HepG2 (cell line): ENCODE data around the gene IGF2BP3. TPM values are rescaled to one million over a fixed set of nuclear protein-coding genes. Genes with fewer than 3 reads are reported as not detected.

Experiments used
- AGO1 ChIP-seq: fragments of 200-400 bp; formaldehyde crosslinking; IDR thresholded peaks from 2 replicates; pipeline ENCODE4 v1.6.1; 2017; ENCODE audit warnings: mild to moderate bottlenecking, low read depth, low read length, moderate library complexity; ENCODE audit not compliant: poor library complexity, severe bottlenecking
- CREB1 ChIP-seq, 2 experiments: fragments of 450-650 bp in 1 of 2; IDR thresholded peaks; 2 replicates each; pipeline ENCODE4 v1.6.1; 2016 to 2017; ENCODE audit warnings: control low read depth in 1 of 2, mild to moderate bottlenecking in 1 of 2, missing compliant biosample characterization in 1 of 2, missing genetic modification characterization in 1 of 2
- HNRNPLL ChIP-seq: fragments of 200-400 bp; formaldehyde crosslinking; IDR thresholded peaks from 2 replicates; pipeline ENCODE4 v1.6.1; 2017; ENCODE audit warnings: mild to moderate bottlenecking, low read depth, low read length; ENCODE audit not compliant: poor library complexity, severe bottlenecking
- MED8 ChIP-seq: sonication (generic); formaldehyde crosslinking; IDR thresholded peaks from 2 replicates; pipeline ENCODE4 v1.8.1; 2023; ENCODE audit warnings: mild to moderate bottlenecking, missing genetic modification reagents; ENCODE audit not compliant: insufficient replicate concordance
- PLRG1 ChIP-seq: fragments of 450-650 bp; conservative IDR thresholded peaks from 2 replicates; pipeline ENCODE4 v1.6.1; 2016
- REL ChIP-seq: sonication (generic); formaldehyde crosslinking; conservative IDR thresholded peaks from 2 replicates; pipeline ENCODE4 v1.8.0; 2022; ENCODE audit warnings: mild to moderate bottlenecking, missing genetic modification reagents, moderate library complexity
- RORA ChIP-seq: sonication (generic); formaldehyde crosslinking; IDR thresholded peaks from 2 replicates; pipeline ENCODE4 v1.5.0; 2020; ENCODE audit warnings: mild to moderate bottlenecking, missing genetic modification reagents, moderate library complexity
- SALL2 ChIP-seq: sonication (generic); formaldehyde crosslinking; IDR thresholded peaks from 2 replicates; pipeline ENCODE4 v1.8.1; 2023; ENCODE audit warnings: mild to moderate bottlenecking, missing genetic modification reagents, inconsistent platforms
- STAT5B ChIP-seq: sonication (generic); formaldehyde crosslinking; IDR thresholded peaks from 2 replicates; pipeline ENCODE4 v1.4.0; 2020; ENCODE audit warnings: missing genetic modification reagents
- YEATS2 ChIP-seq: sonication (generic); formaldehyde crosslinking; IDR thresholded peaks from 2 replicates; pipeline ENCODE4 v1.4.0; 2020; ENCODE audit warnings: missing genetic modification reagents, borderline replicate concordance
- ZEB1 ChIP-seq: IDR thresholded peaks from 2 replicates; pipeline ENCODE4 v1.6.1; 2012; ENCODE audit warnings: mild to moderate bottlenecking, low read depth, inconsistent platforms; ENCODE audit not compliant: insufficient replicate concordance
- ZKSCAN1 ChIP-seq: fragments of 150-350 bp; IDR thresholded peaks from 2 replicates; pipeline ENCODE4 v1.6.1; 2014; ENCODE audit warnings: low read length
- ZNF230 ChIP-seq: sonication (generic); formaldehyde crosslinking; IDR thresholded peaks from 2 replicates; pipeline ENCODE4 v1.4.0; 2020; ENCODE audit warnings: mild to moderate bottlenecking, missing genetic modification reagents
- ZNF484 ChIP-seq: sonication (generic); formaldehyde crosslinking; IDR thresholded peaks from 2 replicates; pipeline ENCODE4 v1.5.1; 2020; ENCODE audit warnings: mild to moderate bottlenecking, low read depth, missing genetic modification reagents, borderline replicate concordance
- ZNF558 ChIP-seq: sonication (generic); formaldehyde crosslinking; IDR thresholded peaks from 2 replicates; pipeline ENCODE4 v1.9.0; 2022; ENCODE audit warnings: mild to moderate bottlenecking, missing genetic modification reagents, borderline replicate concordance
- ZNF567 ChIP-seq: sonication (generic); formaldehyde crosslinking; IDR thresholded peaks from 2 replicates; pipeline ENCODE4 v1.8.1; 2023; ENCODE audit warnings: mild to moderate bottlenecking, missing genetic modification reagents, borderline replicate concordance
- ZNF782 ChIP-seq: sonication (generic); formaldehyde crosslinking; IDR thresholded peaks from 2 replicates; pipeline ENCODE4 v1.4.0; 2020; ENCODE audit warnings: missing genetic modification reagents, mild to moderate bottlenecking, borderline replicate concordance
- ZNF816 ChIP-seq: sonication (generic); formaldehyde crosslinking; IDR thresholded peaks from 2 replicates; pipeline ENCODE4 v1.8.0; 2022; ENCODE audit warnings: missing genetic modification reagents, mild to moderate bottlenecking, borderline replicate concordance
- ZSCAN12 ChIP-seq: sonication (generic); formaldehyde crosslinking; IDR thresholded peaks from 2 replicates; pipeline ENCODE4 v1.9.0; 2021; ENCODE audit warnings: mild to moderate bottlenecking, missing genetic modification reagents
- polyA plus RNA-seq, 8 experiments: library from polyadenylated mRNA; depleted of rRNA in 3 of 8; stranded (reverse) in 7 of 8; unstranded in 1 of 8; fragments of >200 nt; fragmentation: Illumina TruSeq in 4 of 8; extraction: Trizol in 4 of 8; gene quantifications; 2 replicates each; pipeline versions ENCODE4 v1.2.1 to v1.2.3, GENCODE V29; 2011 to 2016; ENCODE audit warnings: low read depth in 4 of 8, missing spikeins in 1 of 8, mixed read lengths in 1 of 8; ENCODE audit not compliant: insufficient read depth in 1 of 8
- total RNA-seq, 5 experiments: library from RNA; depleted of rRNA; stranded (reverse); fragments of >200 nt; fragmentation: Illumina TruSeq; extraction: Trizol; gene quantifications; 2 replicates each; pipeline ENCODE4 v1.2.3, GENCODE V29; 2016; ENCODE audit warnings: low read depth in 1 of 5
- TF ChIP-seq, protein P1 (sequence below), 2 experiments: sonication (generic) in 1 of 2; formaldehyde crosslinking in 1 of 2; IDR thresholded peaks; 2 replicates each; pipeline versions ENCODE4 v1.4.0 to v1.6.1; 2016 to 2020; ENCODE audit warnings: borderline replicate concordance in 1 of 2, low read depth in 1 of 2, mild to moderate bottlenecking in 1 of 2, missing genetic modification reagents in 1 of 2
- TF ChIP-seq, protein P2 (sequence below): IDR thresholded peaks from 2 replicates; pipeline ENCODE4 v1.6.1; 2012; ENCODE audit warnings: inconsistent platforms
- TF ChIP-seq, protein P3 (sequence below): sonication (generic); formaldehyde crosslinking; IDR thresholded peaks from 2 replicates; pipeline ENCODE4 v1.4.0; 2020; ENCODE audit warnings: mild to moderate bottlenecking, missing genetic modification reagents
- TF ChIP-seq, protein P4 (sequence below): fragments of 450-650 bp; IDR thresholded peaks from 2 replicates; pipeline ENCODE4 v1.6.1; 2017

The IGF2BP3 gene
- total and polyA plus RNA-seq, 2 of the 13 experiments (the other 11 are each of a cell fraction or from before 2014, with no cell fraction given), result 37.7 to 39.5 TPM

DNA sequence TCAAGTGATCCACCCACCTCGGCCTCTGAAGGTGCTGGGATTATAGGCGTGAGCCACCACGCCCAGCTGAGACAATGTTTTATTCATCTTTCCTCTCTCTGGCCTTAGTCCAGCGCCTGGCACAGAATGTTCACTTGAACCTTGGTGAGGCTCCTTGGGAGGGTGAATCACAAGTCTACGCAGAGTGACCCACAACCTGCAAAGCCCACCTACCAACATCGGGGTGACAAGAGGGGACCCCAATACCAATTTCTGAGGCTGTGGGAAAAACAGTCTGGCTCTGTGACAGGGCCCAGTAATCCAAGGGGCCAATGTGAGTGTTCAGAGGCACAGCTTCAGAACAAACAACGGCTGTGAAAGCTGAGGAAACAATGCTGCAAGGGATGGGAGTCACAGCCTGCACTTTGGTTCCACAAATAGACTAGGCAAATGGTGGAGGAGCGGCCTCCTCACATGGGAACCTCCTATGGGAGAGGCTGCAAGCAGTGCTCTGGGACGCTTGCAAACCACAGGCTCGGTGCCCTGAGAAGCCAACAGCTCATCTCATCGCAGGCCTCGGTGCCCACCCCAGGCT lies 176.7 kb downstream of the IGF2BP3 start (continued):
- TF ChIP-seq HNRNPLL (peak; percentile 14), ZNF782 (CRISPR knock-in tag) (no peak; the same call in 1 of the 2 replicates), ZSCAN12 (CRISPR knock-in tag) (no peak), ZNF230 (CRISPR knock-in tag) (no peak), ZEB1 (no peak), ZNF558 (no peak), YEATS2 (CRISPR knock-in tag) (no peak), REL (CRISPR knock-in tag) (no peak), CREB1 (IDR thresholded peaks at IDR 0.05) (no peak), CREB1 (CRISPR knock-in tag; IDR thresholded peaks at IDR 0.05) (peak; percentile 51), STAT5B (CRISPR knock-in tag) (no peak), AGO1 (no peak), ZNF816 (CRISPR knock-in tag) (no peak; the same call in 1 of the 2 replicates), RORA (CRISPR knock-in tag) (no peak), PLRG1 (no peak), SALL2 (CRISPR knock-in tag) (peak; percentile 52; the same call in 1 of the 2 replicates), ZNF567 (0 out of 2 replicates have a peak, but pooled peaks have one; percentile 48), MED8 (CRISPR knock-in tag) (no peak), ZNF484 (CRISPR knock-in tag) (no peak), ZKSCAN1 (no peak; the same call in 1 of the 2 replicates)
- TF ChIP-seq, protein P1, sequence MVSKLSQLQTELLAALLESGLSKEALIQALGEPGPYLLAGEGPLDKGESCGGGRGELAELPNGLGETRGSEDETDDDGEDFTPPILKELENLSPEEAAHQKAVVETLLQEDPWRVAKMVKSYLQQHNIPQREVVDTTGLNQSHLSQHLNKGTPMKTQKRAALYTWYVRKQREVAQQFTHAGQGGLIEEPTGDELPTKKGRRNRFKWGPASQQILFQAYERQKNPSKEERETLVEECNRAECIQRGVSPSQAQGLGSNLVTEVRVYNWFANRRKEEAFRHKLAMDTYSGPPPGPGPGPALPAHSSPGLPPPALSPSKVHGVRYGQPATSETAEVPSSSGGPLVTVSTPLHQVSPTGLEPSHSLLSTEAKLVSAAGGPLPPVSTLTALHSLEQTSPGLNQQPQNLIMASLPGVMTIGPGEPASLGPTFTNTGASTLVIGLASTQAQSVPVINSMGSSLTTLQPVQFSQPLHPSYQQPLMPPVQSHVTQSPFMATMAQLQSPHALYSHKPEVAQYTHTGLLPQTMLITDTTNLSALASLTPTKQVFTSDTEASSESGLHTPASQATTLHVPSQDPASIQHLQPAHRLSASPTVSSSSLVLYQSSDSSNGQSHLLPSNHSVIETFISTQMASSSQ (IDR thresholded peaks at IDR 0.05; ENCODE audit: low read depth), result peak; percentile 82; the same call in 1 of the 2 replicates
- TF ChIP-seq, protein P1 (CRISPR knock-in tag; IDR thresholded peaks at IDR 0.05; ENCODE audit: borderline replicate concordance), result peak; percentile 87; the same call in 1 of the 2 replicates
- TF ChIP-seq, protein P2, sequence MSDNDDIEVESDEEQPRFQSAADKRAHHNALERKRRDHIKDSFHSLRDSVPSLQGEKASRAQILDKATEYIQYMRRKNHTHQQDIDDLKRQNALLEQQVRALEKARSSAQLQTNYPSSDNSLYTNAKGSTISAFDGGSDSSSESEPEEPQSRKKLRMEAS, result peak; percentile 79; the same call in 1 of the 2 replicates
- TF ChIP-seq, protein P3, sequence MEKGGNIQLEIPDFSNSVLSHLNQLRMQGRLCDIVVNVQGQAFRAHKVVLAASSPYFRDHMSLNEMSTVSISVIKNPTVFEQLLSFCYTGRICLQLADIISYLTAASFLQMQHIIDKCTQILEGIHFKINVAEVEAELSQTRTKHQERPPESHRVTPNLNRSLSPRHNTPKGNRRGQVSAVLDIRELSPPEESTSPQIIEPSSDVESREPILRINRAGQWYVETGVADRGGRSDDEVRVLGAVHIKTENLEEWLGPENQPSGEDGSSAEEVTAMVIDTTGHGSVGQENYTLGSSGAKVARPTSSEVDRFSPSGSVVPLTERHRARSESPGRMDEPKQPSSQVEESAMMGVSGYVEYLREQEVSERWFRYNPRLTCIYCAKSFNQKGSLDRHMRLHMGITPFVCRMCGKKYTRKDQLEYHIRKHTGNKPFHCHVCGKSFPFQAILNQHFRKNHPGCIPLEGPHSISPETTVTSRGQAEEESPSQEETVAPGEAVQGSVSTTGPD (CRISPR knock-in tag), result no peak
- TF ChIP-seq, protein P4, sequence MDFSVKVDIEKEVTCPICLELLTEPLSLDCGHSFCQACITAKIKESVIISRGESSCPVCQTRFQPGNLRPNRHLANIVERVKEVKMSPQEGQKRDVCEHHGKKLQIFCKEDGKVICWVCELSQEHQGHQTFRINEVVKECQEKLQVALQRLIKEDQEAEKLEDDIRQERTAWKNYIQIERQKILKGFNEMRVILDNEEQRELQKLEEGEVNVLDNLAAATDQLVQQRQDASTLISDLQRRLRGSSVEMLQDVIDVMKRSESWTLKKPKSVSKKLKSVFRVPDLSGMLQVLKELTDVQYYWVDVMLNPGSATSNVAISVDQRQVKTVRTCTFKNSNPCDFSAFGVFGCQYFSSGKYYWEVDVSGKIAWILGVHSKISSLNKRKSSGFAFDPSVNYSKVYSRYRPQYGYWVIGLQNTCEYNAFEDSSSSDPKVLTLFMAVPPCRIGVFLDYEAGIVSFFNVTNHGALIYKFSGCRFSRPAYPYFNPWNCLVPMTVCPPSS, result no peak
